IPS-18a (cell line): ENCODE data around the gene TSSK1B.

Source experiments
- H3K27ac ChIP-seq: one replicate; pipeline ENCODE4 v1.5.1; 2013; ENCODE audit warnings: low read length
- H3K27me3 ChIP-seq: one replicate; pipeline ENCODE4 v1.6.1; 2013; ENCODE audit warnings: mild to moderate bottlenecking, low read length; ENCODE audit not compliant: control insufficient read depth, insufficient read depth
- H3K36me3 ChIP-seq: one replicate; pipeline ENCODE4 v1.6.1; 2013; ENCODE audit warnings: low read depth, low read length; ENCODE audit not compliant: control insufficient read depth
- H3K4me1 ChIP-seq: one replicate; pipeline ENCODE4 v1.6.1; 2013; ENCODE audit warnings: low read depth, low read length; ENCODE audit not compliant: control insufficient read depth
- H3K4me3 ChIP-seq: one replicate; pipeline ENCODE4 v1.5.1; 2013; ENCODE audit warnings: low read length
- H3K9ac ChIP-seq: one replicate; pipeline ENCODE4 v1.6.1; 2013; ENCODE audit warnings: mild to moderate bottlenecking, low read length, moderate library complexity
- H3K9me3 ChIP-seq: one replicate; pipeline ENCODE4 v1.6.1; 2013; ENCODE audit warnings: low read depth, low read length; ENCODE audit not compliant: control insufficient read depth

Gene TSSK1B

DNA sequence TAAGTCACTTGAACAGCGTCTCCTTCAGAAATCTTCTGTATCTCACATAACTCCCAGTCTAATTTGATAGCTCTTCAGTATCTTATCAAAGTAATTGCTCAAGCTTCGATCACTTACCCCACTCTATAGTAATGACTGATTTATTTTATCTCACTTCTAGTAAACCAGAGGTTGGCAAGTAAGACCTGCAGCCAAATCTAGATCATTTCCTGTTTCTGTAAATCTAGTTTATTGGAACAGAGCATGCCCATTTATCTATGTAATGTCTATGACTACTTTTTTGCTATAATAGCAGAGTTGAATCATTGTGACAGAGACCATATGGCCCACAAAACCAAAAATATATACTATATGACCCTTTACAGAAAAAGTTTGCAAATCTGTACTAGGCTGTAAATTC is 40.1 kb downstream of the TSSK1B start:
- H3K27me3 ChIP-seq = no peaks in the 10 kb centered on the region
- no peaks in the 10 kb centered on the region for H3K9me3 ChIP-seq
- H3K4me3 ChIP-seq = no peak overlapping the region
- H3K36me3 ChIP-seq = no peaks in the 10 kb centered on the region
- H3K4me1 ChIP-seq = no peaks in the 10 kb centered on the region
- H3K9ac ChIP-seq = no peak overlapping the region
- no peak overlapping the region for H3K27ac ChIP-seq

DNA sequence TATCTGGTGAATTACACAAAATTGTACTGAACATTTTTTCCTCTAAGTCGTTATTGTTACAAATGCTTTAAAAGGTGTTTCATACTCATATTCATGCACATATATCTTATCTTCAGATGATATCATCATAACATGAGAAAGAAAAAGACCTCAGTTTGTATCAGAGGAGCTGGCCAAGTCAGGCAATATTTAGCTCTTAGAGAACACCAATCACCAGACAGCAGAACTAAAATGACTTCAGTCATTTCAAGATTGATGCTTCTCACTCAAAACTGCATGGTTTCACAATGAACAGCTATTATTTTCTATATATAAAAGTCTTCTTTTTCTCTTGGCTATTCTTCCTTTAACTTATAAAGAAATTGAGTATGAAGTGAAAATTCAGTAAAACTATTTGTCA is 44.6 kb downstream of the TSSK1B start:
- H3K9me3 ChIP-seq = no peaks in the 10 kb centered on the region
- H3K4me1 ChIP-seq = no peaks in the 10 kb centered on the region
- no peak overlapping the region for H3K27ac ChIP-seq
- H3K9ac ChIP-seq = no peak overlapping the region
- no peaks in the 10 kb centered on the region for H3K27me3 ChIP-seq
- no peaks in the 10 kb centered on the region for H3K36me3 ChIP-seq
- H3K4me3 ChIP-seq = no peak overlapping the region

DNA sequence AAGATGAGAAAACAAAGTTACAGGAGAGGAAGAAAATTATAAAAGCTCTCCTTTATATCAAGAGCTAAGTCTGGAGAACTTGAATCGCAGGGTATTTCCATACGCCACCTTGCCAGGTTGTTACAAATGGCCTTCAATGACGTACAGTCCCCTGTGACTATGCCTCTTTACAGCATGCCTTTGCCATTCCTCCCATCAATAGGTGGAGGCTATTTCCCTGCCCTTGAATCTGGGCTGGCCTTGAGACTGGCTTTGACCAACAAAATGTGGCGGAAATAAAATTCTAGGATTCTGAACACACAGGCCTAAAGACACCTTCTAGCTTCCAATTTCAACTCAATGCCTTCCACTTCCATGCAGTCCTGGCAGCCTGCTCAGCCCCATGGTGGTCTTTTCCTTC is 45.7 kb downstream of the TSSK1B start:
- no peaks in the 10 kb centered on the region for H3K36me3 ChIP-seq
- H3K9ac ChIP-seq = no peak overlapping the region
- no peak overlapping the region for H3K4me3 ChIP-seq
- H3K9me3 ChIP-seq = no peaks in the 10 kb centered on the region
- no peaks in the 10 kb centered on the region for H3K27me3 ChIP-seq
- H3K4me1 ChIP-seq = no peaks in the 10 kb centered on the region
- H3K27ac ChIP-seq = no peak overlapping the region

DNA sequence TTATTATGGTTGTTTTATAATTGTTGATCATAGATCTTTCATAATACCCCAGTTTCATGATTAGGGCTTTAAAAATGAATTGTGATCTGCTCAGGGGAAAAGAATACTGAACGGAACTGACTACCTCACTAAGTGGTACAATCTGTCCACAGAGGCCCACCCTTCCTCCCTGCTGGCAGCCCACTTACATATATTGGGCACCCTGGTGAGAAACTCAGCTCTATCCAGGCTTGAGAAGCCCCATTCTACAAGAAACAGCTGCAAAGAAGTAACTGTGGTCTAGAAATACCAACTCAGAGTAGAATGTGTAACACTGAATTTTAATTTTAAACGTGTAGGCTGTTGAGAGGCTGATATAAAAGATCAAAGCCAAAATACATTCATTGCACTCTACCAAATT is 46.9 kb downstream of the TSSK1B start:
- Histone ChIP-seq H3K4me1 (no peaks in the 10 kb centered on the region), H3K9me3 (no peaks in the 10 kb centered on the region), H3K36me3 (no peaks in the 10 kb centered on the region), H3K27me3 (no peaks in the 10 kb centered on the region), H3K27ac (no peak overlapping the region), H3K4me3 (no peak overlapping the region), H3K9ac (no peak overlapping the region)

DNA sequence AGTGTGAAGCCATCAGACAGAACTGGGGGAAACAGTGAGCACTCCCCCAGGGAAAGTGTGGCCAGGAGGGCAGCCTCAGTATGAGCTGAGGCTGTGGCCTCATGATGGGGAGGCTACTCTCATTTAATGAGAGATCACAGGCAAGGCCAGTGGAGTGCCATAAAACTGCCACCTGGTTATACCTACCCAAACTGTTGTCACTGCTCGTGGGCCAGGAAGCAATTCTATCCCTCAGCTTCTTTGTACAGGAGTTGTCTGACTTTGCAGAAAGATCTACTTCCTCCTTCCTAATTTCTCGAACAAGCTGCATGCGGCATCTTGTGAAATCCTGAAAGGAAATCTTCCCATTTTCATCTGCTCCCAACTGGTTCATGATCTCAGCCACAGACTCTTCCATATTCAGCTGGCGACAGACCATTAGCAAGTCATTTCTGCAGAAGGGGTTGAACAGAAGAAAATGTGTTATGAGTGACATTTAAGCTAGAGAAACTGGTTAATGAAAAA is 50.0 kb downstream of the TSSK1B start:
- no peaks in the 10 kb centered on the region for H3K36me3 ChIP-seq
- H3K9ac ChIP-seq = no peak overlapping the region
- H3K9me3 ChIP-seq = no peaks in the 10 kb centered on the region
- H3K4me3 ChIP-seq = no peak overlapping the region
- H3K27me3 ChIP-seq = no peaks in the 10 kb centered on the region
- no peaks in the 10 kb centered on the region for H3K4me1 ChIP-seq
- no peak overlapping the region for H3K27ac ChIP-seq

DNA sequence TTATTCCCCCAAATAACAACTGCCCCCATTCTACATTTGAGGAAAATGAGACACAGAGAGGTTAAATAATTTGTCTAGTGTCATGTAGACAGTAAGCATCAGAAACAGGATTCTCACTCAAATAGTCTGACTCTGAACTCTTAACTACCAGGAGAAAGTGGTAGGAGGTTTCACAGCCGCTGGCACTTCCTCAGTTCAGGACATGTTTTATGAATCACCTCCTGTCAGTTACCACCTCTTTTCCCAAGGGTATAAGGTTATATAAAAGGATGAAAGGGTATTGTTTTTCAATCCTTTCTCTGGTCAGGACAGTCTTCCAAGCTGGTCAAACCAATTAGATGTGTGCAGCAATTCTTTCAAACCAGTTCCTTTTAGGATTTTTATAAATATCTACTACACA is 52.1 kb downstream of the TSSK1B start:
- no peaks in the 10 kb centered on the region for H3K36me3 ChIP-seq
- H3K9ac ChIP-seq = no peak overlapping the region
- peaks cover 3% of the 10 kb centered on the region for H3K4me1 ChIP-seq
- H3K9me3 ChIP-seq = no peaks in the 10 kb centered on the region
- H3K4me3 ChIP-seq = no peak overlapping the region
- H3K27me3 ChIP-seq = no peaks in the 10 kb centered on the region
- H3K27ac ChIP-seq = no peak overlapping the region
